ENCODE results near the gene CD46. TPM values are rescaled to one million over a fixed set of nuclear protein-coding genes. Genes with fewer than 3 reads are reported as not detected.

The CD46 gene
- total RNA-seq, result 238 TPM

DNA sequence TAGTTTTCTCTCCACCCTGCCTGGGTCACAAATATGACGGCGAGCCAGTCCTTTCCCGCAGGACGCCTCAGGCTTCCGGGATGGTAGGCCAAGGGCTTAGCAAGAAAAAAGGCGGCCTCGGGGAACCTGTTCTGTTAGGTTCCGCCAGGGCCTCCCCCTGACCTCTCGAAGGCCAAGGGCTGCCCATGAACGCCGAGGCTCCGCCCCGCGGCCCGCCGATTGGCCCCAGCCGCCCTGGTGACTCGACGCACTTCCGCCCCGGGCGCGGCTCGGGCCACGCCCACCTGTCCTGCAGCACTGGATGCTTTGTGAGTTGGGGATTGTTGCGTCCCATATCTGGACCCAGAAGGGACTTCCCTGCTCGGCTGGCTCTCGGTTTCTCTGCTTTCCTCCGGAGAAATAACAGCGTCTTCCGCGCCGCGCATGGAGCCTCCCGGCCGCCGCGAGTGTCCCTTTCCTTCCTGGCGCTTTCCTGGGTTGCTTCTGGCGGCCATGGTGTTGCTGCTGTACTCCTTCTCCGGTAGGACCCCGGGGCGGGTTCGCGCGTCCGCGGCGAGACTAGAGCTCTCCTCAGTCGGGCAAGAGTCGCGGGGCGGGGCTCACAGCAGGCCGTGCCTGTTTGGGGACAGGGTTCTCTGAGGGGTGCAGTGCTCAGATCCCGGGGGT is at the start of gene CD46:
Gene CD46 (plus strand): TSS at position 265 of the 666 bp plus-strand sequence. CDS start 159 bp downstream, at position 424.

Small RNA genes within 50 kb of the gene (small RNA-seq; reads per million reads assigned to genes)
- not detected for gene RNA5SP534 (ENCODE audit: low replicate concordance)

Other genes with a start within 250 kb of the CD46 start
- not detected for gene CR1L, start 106.9 kb upstream of the CD46 start, total RNA-seq
- 2.5 TPM for gene CD34, start 159.1 kb downstream of the CD46 start, total RNA-seq

Data from parietal lobe (tissue), 2 donors.